HG03439 (cell line): ENCODE data around the gene IL23A.
A peak's percentile ranks its signal among the peaks of the same experiment; 100 is the strongest.

ENCODE experiments used
- ATAC-seq: cut with Tn5 transposase; IDR thresholded peaks from one replicate; pipeline ENCODE4 v1.9.1; 2021; ENCODE audit warnings: mild to moderate bottlenecking, moderate library complexity; ENCODE audit not compliant: unreplicated experiment

IL23A gene

DNA sequence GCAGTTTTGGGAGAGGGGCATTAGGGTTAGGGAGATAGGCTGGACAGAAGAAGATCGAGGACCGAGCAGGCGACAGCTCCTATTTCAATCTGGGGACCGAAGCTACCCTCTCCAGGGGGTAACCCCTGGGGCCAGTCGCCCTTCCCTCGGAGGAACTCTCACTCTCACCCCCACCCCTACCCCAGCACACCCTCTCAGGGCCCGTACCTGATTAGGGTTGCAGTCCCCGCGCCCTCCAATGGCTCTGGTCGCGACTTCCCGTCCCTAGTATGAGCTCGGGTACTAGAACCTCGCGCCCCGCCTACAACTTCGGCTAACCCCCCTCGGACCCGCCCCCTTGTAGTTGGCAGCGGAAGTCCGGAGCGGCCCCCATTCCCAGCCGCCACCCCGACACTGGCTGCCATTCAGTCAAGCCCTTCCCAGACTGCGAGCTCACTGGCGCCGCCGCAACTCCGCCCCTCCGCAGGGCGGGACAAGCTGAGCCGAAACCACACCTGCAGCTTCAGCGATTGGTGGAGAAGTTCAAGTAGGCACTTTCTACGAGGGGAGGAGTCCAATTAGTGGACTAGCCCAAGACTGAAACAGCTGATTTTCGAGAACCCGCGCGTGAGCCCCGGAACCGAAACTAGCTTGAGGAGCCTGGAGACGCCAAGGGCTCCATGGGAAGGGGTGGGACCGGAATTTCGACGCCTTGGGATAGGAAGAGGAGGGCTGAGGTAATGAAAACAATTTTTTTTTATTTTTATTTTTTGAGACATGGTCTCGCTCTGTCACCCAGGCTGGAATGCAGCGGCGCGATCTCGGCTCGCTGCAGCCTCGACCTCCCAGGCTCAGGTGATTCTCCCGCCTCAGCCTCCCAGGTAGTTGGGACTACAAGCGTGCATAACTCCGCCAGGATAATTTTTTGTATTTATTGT is 21.4 kb downstream of the IL23A start, which contains the start of gene STAT2:
Gene STAT2 (minus strand): TSS at position 257 of the 917 bp plus-strand sequence. CDS start 3,536 bp downstream, outside the sequence.
- ATAC-seq = peak; percentile 96

DNA sequence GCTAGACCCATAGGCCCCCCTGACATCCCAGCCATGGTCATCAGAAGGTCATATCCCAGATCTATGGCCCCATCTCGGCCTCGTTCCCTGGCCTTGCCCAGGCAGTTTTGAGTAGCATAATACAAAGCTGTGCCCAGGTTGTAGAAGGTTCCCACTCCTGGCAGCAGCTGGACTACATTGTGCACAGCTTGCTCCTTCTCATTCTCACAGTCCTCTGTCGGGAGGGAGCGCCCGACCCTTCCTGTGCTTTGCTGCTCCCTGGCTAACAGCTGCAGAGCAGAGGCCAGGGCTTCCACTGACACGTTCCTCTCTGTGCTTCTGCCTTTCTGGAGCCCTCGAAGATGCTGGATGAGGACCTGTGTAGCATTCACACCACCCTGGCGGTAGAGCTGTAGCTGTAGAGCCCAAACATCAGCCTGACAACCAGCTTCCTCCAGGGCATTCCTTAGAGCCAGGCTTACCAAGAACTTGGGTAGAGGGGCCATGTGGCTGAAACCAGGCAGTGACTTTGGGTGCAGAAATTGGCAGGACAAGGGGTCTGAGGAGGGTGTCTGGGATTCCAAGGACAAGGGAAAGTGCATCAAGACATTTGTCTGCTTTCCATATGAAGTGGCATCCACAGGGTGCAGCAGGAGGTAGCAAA is 22.9 kb downstream of the IL23A start:
- no peak for ATAC-seq

DNA sequence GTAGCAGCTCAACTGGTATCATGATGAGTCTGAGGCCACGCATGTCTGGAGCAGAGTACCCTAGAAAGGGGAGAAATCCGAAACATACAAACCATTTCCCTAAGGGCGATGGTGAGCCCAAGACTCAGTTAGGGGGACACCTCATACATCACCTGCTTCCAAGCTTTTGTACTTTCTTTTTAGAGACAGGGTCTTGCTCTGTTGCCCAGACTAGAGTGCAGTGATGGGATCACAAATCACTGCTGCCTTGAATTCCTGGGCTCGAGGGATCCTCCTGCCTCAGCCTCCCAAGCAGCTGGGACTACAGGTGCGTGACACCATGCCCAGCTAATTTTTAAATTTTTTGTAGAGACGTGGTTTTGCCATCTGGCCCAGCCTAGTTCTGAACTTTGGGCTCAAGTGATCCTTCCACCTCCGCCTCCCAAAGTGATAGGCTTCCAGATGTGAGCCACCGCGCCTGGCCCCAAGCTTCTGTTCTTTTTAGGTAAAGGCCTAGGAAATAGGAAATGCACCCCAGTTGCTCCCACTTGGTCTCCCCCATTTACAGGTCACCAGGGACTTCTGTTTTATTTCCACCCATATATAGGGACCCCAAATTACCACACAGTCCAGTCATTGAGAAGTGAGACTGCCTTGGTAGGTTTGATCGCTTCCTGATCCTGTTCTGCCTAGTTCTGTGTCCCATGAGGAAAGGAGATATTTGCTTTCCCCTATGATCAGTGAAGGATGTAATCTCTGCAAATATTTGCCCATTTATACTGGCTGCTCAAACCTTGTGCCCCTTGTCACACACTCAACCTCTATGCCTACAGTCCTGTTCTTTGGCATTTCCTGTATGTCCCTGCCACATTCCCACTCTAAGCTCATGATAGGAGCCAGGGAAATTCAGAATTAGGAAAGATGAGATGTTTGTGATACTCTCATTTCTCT is 23.7 kb downstream of the IL23A start, which contains the start of gene APOF:
Gene APOF (minus strand): TSS at position 728 of the 930 bp plus-strand sequence. CDS start 112 bp downstream, at position 616.
- no peak for ATAC-seq

DNA sequence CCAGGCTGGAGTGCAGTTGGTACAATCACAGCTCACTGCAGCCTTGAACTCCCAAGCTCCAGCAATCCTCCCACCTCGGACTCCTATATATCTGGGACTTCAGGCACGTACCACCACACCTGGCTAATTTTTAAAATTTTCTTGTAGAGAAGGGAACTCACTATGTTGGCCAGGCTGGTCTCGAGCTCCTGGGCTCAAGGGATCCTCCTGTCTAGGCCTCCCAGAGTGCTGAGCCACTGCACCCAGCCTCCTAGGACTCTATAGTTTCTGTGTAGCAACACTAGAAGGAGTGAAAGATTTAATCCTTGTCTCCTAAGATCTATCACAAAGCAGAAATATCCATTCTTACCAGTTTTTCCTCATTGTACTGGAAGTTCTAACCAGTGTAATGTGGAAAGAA is 28.3 kb downstream of the IL23A start:
- no peak for ATAC-seq

DNA sequence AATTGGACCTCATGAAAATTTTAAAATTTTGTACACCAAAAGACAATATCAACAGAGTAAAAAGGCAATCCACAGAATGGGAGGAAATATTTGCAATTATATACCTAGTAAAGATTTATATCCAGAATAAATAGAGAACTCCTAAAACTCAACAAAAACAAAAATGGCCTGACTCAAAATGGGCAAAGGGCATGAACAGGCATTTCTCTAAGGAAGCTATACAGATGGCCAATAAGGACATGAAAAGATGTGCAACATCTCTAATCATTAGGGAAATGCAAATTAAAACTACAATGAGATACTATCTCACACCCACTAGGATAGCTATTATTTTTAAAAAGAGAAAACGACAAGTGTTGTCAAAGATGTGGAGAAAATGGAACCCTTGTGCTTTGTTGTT is 34.8 kb downstream of the IL23A start:
- ATAC-seq = no peak

DNA sequence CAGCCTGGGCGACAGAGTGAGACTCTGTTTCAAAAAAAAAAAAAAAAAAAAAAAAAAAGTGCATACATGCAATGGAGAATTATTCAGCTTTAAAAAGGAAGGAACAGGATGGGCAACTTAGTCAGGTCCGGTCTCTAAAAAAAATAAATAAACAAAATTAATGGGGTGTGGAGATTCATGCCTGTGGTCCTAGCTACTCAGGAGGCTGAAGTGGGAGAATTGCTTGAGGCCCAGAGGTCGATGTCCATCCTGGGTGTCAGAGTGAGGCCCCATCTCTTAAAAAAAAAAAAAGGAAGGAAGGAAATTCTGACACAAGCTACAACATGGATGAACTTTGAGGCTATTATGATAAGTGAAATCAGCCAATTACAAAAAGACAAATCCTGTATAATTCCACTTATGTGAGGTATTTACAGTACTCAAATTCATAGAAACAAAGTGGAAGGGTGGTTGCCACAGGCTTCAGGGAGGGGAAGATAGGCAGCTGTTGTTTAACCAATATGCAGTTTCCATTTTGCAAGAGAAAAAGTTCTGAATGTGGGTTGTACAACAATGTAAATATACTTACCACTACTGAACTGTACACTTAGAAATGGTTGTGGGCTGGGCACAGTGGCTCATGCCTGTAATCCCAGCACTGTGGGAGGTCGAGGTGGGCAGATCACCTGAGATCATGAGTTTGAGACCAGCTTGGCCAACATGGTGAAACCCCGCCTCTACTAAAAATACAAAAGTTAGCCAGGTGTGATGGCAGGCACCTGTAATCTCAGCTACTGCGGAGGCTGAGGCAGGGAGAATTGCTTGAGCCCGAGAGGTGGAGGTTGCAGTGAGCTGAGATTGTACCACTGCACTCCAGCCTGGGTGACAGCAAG is 36.3 kb downstream of the IL23A start:
- no peak for ATAC-seq

DNA sequence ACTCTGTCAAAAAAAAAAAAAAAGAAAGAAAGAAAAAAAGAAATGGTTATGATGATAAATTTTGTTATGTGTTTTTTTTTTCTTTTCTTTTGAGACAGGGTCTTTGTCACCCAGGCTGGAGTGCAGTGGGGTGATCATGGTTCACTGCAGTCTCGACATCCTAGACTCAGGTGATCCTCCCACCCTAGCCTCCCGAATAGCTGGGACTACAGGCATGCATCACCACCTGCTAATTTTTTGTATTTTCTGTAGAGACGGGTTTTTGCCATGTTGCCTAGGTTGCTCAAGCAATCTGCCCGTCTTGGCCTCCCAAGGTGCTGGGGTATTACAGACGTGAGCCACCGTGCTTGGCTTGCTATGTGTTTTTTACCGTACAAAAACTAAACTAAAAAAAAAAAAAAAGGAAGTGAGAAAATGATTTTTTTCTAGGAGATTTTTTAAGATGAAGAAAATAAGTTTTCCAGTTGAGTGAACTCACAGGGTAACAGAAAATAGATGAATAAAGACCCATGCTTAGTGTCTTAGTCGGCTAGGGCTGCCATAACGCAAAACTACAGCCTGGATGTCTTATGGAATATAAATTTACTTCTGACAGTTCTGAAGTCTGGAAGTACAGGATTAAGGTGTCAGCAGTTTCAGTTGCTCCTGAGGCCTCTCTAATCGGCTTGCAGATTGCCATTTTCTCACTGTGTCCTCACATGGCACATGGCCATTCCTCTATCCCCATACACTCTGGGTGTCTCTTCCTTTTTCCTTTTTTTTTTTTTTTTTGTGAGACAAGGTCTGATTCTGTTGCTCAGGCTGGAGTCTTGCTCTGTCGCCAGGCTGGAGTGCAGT is 37.1 kb downstream of the IL23A start:
- ATAC-seq = peak; percentile 55

DNA sequence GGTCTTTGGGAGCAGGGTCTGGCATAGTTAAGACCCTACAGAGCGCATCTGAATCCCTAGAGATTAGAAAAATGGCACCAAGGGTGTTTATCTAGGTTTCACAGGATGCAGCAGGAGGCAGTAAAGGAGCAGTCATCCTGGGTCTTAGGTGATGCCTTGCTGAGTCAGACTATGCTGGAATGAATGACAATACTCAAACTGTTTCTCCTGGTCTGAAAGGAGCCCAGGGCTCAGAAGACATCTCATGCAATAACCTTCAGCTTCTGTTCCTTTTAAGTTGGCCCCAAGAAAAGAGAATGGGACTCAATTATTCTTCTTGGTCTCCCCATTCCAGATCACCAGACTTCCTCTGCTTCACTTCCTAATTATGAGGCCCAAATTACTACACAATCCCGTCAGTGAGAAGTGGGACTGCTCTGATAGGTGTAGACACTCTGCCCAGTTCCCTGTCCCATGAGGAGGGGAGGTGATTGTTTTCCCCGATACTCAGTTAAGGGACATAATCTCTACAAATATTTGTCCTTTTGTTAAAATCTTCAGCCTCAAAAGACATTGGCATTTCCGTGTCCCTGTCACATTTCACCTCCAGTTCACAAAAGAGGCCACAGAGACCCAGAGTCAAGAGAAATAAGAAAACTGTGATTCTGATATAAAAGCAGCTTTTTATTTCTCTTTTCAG is 38.8 kb downstream of the IL23A start:
- no peak for ATAC-seq

DNA sequence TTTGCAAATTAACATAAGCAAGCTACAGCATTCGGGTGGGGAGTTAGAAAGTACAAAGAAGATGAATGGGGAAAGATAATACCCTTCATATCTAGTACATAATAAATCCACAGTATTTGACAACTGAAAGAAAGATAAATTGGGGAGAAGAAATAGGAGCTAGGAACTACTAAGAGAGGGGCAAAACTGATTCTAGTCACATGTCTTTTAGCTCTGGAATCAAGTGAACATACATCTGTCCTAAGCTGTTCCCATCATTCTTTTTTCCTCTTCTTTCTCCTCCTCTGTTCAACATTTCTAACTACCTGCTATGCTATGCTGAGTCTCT is 39.3 kb downstream of the IL23A start:
- no peak for ATAC-seq

DNA sequence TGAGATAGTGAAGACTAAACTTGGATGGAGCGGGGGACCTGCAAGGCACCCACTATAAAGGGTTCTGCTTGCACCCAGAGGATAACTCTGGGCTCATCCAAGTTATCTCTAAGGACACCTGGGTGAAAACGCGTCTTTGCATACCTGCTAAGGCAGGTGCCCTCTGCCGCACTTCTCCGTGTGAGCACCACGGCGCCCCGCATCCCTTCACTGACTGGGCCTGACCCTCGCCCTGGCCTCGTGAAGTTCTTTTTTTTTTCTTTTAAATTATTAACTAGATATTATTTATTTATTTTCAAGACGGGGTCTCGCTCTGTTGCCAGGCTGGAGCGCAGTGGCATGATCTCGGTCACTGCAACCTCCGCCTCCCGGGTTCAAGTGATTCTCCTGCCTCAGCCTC is 43.9 kb downstream of the IL23A start:
- ATAC-seq = no peak

DNA sequence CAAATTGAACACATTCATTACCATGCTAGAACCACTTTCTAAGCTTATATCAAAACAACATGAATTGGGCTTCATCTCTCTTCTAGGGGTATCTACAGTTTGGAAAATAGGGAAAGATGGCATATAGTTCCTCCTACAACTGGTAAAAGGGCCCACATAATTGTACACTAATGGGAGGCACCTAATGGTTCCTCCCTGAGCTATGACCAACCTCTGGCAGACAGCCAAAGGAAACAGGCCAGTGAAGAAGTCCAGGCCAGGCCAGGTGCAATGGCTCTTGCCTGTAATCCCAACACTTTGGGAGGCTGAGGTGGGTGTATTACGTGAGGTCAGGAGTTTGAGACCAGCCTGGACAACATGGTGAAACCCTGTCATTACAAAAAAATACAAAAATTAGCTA is 47.2 kb downstream of the IL23A start:
- ATAC-seq = no peak

DNA sequence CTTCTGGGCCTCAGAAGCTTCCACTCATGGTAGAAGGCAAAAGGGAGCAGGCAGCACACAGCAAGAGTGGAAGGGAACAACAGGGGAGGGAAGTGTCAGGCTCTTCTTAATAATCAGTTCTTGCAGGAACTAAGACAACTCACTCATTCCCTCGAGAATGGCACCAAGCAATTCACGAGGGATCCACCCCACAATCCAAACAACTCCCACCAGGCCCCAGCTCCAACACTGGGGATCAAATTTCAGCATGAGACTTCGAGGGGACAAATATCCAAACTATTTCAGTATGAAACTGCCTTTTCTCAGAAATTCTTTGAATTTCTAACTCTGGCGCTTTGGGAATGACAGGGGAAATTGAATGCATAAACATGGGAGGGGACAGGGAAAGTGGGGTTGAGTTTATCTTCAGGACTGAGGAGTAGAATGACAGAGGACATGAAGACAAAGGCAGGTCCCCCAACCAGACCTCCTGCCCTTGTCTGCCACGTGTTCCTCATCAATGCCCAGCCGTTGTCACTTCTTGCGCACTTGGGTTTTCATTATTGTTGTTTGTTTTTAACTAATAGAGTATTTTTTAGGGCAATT is 48.6 kb downstream of the IL23A start:
- no peak for ATAC-seq

DNA sequence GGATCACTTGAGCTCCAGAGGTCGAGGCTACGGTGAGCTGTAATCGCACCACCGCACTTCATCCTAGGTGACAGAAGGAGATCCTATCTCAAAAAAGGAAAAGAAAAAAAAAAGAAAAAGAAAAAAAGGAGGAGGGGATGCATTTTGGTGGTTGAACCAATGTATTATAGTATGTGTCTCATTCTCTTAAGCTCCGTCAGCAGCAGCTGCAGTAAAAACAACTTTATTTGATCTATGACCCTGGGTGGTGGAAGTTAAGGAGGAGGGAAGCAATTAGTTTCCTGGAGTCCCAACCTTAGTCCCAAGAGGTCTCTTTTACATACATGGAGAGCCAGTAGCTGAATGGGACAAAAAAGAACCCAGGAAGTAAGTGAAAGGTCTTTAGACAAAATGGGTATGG is 50.7 kb downstream of the IL23A start:
- ATAC-seq = no peak
